HG03460 (cell line): ENCODE measurements around the gene DALRD3.
A peak's percentile ranks its signal among the peaks of the same experiment; 100 is the strongest.

ENCODE experiments used
- ATAC-seq: cut with Tn5 transposase; IDR thresholded peaks from one replicate; pipeline ENCODE4 v1.9.1; 2021; ENCODE audit not compliant: unreplicated experiment

Gene DALRD3

GRCh38 chr3:49006408-49007067 is 11.8 kb downstream of the DALRD3 start:
- peak; percentile 2 for ATAC-seq

GRCh38 chr3:49005998-49006397 is 12.4 kb downstream of the DALRD3 start:
- no peak for ATAC-seq

DNA sequence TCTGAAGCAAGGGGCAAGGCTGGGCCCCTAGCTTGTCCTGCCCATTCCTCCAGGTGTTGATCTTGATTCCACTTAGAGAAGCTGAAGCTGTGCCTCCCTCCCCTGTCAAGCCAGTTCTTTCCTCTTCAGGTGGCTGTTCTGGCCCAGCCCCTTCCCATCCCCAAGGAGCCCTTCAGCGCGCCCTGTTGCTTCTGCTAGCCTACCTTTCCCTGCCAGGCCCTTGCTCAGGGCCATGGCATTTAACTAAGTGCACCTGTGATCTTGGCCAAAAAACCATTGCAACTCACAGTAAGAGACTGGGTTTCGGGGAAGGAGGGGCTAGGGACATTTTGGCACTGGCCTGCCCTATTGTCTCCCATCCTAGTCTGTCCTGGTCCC is 13.1 kb downstream of the DALRD3 start:
- ATAC-seq: no peak

GRCh38 chr3:49004352-49005302 is 13.8 kb downstream of the DALRD3 start:
- ATAC-seq: no peak

GRCh38 chr3:49001155-49001554 is 17.2 kb downstream of the DALRD3 start:
- ATAC-seq: no peak

- no peak for ATAC-seq
Observed at GRCh38 chr3:48999085-48999858, 19.1 kb downstream of the DALRD3 start.

GRCh38 chr3:48997714-48998637 is 20.4 kb downstream of the DALRD3 start:
- no peak for ATAC-seq

- ATAC-seq: no peak
Observed at GRCh38 chr3:48997102-48997635, 21.2 kb downstream of the DALRD3 start.

DNA sequence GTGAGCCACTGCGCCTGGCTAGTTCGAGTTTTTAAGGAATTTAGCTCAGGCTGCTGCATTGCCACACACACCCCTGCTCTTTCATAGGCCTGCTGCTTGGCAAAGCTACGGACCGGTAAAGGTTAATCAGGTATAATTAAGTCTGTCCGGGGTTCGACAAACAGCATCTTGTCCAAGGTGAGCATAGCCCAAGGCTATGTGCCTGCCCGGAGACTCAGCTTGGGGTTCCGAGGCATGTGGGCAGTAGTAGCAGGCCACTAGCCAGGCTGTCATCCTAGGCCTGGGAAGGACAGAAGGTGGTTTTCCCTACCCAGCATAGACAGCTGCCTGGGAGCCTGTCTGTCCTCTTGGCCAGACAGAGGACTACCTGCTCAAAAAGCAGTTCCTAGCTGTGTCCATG is 21.7 kb downstream of the DALRD3 start:
- no peak for ATAC-seq

DNA sequence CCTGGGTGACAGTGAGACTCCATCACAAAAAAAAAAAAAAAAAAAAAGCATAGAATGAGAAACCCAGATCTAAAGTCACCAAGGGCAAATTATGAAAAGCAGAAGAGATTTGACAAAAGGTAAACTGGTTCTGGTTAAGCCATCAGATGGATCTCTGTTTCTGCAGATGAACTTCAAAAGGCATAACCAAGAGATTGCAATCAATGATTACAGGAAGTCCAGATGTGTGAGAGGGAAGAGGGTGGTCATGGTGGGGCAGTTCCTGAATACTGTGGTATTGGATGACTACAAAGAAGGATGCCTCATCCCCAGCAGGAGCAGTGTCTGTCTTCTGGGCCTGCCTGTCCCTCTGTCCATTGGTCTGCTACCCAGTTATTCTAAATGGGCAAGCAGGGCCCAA is 24.5 kb downstream of the DALRD3 start:
- ATAC-seq: no peak

- ATAC-seq: no peak
Observed at GRCh38 chr3:48991851-48992545, 26.4 kb downstream of the DALRD3 start.

DNA sequence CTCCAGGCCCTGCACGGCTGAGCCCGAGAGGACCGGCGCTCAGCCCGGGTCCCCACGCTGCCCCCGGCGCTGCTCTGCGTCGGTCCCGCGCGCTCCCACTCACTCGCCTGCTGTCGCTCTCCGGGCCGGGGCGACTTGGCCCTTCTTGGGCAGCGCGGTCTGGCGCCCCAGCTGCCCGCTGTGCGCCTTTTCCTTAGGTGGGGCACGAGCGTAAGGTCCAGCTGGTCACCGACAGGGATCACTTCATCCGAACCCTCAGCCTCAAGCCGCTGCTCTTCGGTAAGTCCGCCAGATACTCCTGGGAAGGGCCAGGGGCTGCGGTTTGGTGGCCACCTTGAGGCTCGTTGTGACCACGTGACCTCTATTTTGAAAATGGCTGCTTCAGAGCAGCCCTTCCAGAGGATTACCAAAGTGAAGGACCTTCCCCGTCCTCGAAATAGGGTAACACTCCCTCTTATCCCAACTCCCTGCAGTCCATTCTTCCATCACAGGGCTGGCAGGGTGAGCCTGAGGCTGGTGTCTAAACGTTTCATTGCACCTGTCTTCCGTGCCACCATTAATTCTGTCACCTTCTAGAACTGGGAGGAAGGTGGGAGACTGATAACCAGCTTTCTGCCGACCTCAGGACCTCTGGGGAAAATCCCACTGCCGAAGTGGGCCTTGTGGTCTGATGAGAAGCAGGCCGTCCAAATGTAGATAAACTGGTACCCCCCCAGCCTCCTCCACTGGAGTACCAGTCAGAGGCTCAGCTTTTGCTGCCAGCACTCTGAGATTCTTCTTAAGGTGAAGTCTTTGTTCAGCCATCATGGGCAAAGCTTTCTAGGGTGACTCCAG is 27.5 kb downstream of the DALRD3 start:
- ATAC-seq: no peak

DNA sequence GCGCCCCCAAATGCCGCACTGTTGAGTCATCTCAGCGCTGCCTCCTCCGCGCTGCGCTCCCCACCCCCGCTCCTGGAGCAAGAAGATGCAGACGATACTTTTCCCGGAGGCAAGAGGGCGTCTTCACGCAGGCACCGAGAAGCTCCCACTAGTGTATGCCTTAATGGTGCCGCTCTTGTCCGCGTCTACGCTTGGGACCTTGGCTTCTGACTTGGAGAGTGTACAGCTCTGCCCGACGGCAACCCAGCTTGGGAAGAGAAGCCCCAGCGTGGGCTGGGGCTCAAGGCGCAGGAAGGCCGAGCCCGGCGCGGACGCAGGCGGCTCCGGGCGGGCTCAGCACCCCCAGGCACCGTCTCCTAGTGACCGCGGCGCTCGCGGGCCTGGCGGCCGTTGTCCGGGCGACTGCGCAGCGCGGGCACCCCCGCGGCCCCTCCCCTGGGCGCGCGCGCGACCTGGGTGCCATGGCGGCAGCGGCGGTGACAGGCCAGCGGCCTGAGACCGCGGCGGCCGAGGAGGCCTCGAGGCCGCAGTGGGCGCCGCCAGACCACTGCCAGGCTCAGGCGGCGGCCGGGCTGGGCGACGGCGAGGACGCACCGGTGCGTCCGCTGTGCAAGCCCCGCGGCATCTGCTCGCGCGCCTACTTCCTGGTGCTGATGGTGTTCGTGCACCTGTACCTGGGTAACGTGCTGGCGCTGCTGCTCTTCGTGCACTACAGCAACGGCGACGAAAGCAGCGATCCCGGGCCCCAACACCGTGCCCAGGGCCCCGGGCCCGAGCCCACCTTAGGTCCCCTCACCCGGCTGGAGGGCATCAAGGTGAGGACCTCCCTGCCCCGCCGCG is 28.4 kb downstream of the DALRD3 start, which contains the start of gene P4HTM:
TSS of gene P4HTM (plus strand) at position 446 of the 840 bp plus-strand sequence. CDS start at position 462, 16 bp downstream.
- peak; percentile 50 for ATAC-seq

- no peak for ATAC-seq
Observed at GRCh38 chr3:48989126-48989795, 29.1 kb downstream of the DALRD3 start.

- no peak for ATAC-seq
Observed at GRCh38 chr3:48985831-48986376, 32.5 kb downstream of the DALRD3 start.

GRCh38 chr3:48984663-48985062 is 33.7 kb downstream of the DALRD3 start:
- no peak for ATAC-seq

GRCh38 chr3:48983096-48983495 is 35.3 kb downstream of the DALRD3 start:
- ATAC-seq: no peak
